HepG2 (cell line): Measurements from ENCODE around the gene LYPLA2. TPM values are rescaled to one million over a fixed set of nuclear protein-coding genes. Genes with fewer than 3 reads are reported as not detected.

Experiments used
- AGO2 ChIP-seq: fragments of 200-400 bp; formaldehyde crosslinking; optimal IDR thresholded peaks from 2 replicates; pipeline ENCODE3; 2017; ENCODE audit warnings: mild to moderate bottlenecking, low read depth, low read length, moderate library complexity
- HMGA1 ChIP-seq: sonication (generic); formaldehyde crosslinking; conservative IDR thresholded peaks from 2 replicates; pipeline ENCODE4 v1.4.0; 2020; ENCODE audit warnings: missing genetic modification reagents
- MTA3 ChIP-seq: sonication (generic); formaldehyde crosslinking; IDR thresholded peaks from 2 replicates; pipeline ENCODE4 v1.4.0; 2020; ENCODE audit warnings: missing genetic modification reagents
- PAF1 ChIP-seq: IDR thresholded peaks from 2 replicates; pipeline ENCODE4 v1.6.1; 2016; ENCODE audit warnings: missing genetic modification reagents, missing compliant biosample characterization
- POLR2AphosphoS5 ChIP-seq: IDR thresholded peaks from 2 replicates; pipeline ENCODE4 v1.6.1; 2012; ENCODE audit warnings: low read depth, low read length
- PRMT3 ChIP-seq: sonication (generic); formaldehyde crosslinking; IDR thresholded peaks from 2 replicates; pipeline ENCODE4 v1.8.1; 2022; ENCODE audit warnings: low read depth, mild to moderate bottlenecking, moderate library complexity, missing genetic modification reagents, borderline replicate concordance
- REXO4 ChIP-seq: sonication (generic); formaldehyde crosslinking; IDR thresholded peaks from 2 replicates; pipeline ENCODE4 v1.8.0; 2022; ENCODE audit warnings: missing genetic modification reagents, mild to moderate bottlenecking, borderline replicate concordance
- SALL2 ChIP-seq: sonication (generic); formaldehyde crosslinking; IDR thresholded peaks from 2 replicates; pipeline ENCODE4 v1.8.1; 2023; ENCODE audit warnings: mild to moderate bottlenecking, missing genetic modification reagents, inconsistent platforms
- ZKSCAN5 ChIP-seq: sonication (generic); formaldehyde crosslinking; IDR thresholded peaks from 2 replicates; pipeline ENCODE4 v1.5.1; 2020; ENCODE audit warnings: mild to moderate bottlenecking, missing genetic modification reagents
- ZNF331 ChIP-seq: sonication (generic); formaldehyde crosslinking; IDR thresholded peaks from 2 replicates; pipeline ENCODE4 v1.4.0; 2020; ENCODE audit warnings: missing genetic modification reagents
- ZNF383 ChIP-seq: sonication (generic); formaldehyde crosslinking; IDR thresholded peaks from 2 replicates; pipeline ENCODE4 v1.4.0; 2020; ENCODE audit warnings: missing genetic modification reagents, mild to moderate bottlenecking, borderline replicate concordance
- ZNF724P ChIP-seq: sonication (generic); formaldehyde crosslinking; IDR thresholded peaks from 2 replicates; pipeline ENCODE4 v1.8.0; 2022; ENCODE audit warnings: missing genetic modification reagents, borderline replicate concordance
- ZNF766 ChIP-seq: sonication (generic); formaldehyde crosslinking; IDR thresholded peaks from 2 replicates; pipeline ENCODE4 v1.5.0; 2020; ENCODE audit warnings: missing genetic modification reagents, borderline replicate concordance
- polyA plus RNA-seq, 8 experiments: library from polyadenylated mRNA; depleted of rRNA in 3 of 8; stranded (reverse) in 7 of 8; unstranded in 1 of 8; fragments of >200 nt; fragmentation: Illumina TruSeq in 4 of 8; extraction: Trizol in 4 of 8; gene quantifications; 2 replicates each; pipeline versions ENCODE4 v1.2.1 to v1.2.3, GENCODE V29; 2011 to 2016; ENCODE audit warnings: low read depth in 4 of 8, missing spikeins in 1 of 8, mixed read lengths in 1 of 8; ENCODE audit not compliant: insufficient read depth in 1 of 8
- total RNA-seq, 5 experiments: library from RNA; depleted of rRNA; stranded (reverse); fragments of >200 nt; fragmentation: Illumina TruSeq; extraction: Trizol; gene quantifications; 2 replicates each; pipeline ENCODE4 v1.2.3, GENCODE V29; 2016; ENCODE audit warnings: low read depth in 1 of 5
- TF ChIP-seq, protein P1 (sequence below): sonication (generic); formaldehyde crosslinking; IDR thresholded peaks from 2 replicates; pipeline ENCODE4 v1.9.0; 2021; ENCODE audit warnings: missing genetic modification reagents, mild to moderate bottlenecking, borderline replicate concordance
- TF ChIP-seq, protein P2 (sequence below), 2 experiments: sonication (generic) in 1 of 2; formaldehyde crosslinking in 1 of 2; IDR thresholded peaks; 2 replicates each; pipeline versions ENCODE4 v1.4.0 to v1.6.1; 2018 to 2020; ENCODE audit warnings: missing genetic modification reagents in 2 of 2, borderline replicate concordance in 1 of 2, low read depth in 1 of 2, mild to moderate bottlenecking in 1 of 2, missing biosample characterization in 1 of 2
- TF ChIP-seq, protein P3 (sequence below): IDR thresholded peaks from 2 replicates; pipeline ENCODE4 v1.6.1; 2016; ENCODE audit warnings: mild to moderate bottlenecking
- TF ChIP-seq, protein P4 (sequence below), 2 experiments: sonication (generic) in 1 of 2; formaldehyde crosslinking in 1 of 2; IDR thresholded peaks; 2 replicates each; pipeline versions ENCODE4 v1.6.1 to v1.9.0; 2014 to 2022; ENCODE audit warnings: antibody characterized with exemption in 1 of 2, borderline replicate concordance in 1 of 2, inconsistent platforms in 1 of 2, low read depth in 1 of 2, missing genetic modification reagents in 1 of 2

LYPLA2 gene
- total and polyA plus RNA-seq, 2 of the 13 experiments (the other 11 are each of a cell fraction or from before 2014, with no cell fraction given) = 72.1 to 73.2 TPM

DNA sequence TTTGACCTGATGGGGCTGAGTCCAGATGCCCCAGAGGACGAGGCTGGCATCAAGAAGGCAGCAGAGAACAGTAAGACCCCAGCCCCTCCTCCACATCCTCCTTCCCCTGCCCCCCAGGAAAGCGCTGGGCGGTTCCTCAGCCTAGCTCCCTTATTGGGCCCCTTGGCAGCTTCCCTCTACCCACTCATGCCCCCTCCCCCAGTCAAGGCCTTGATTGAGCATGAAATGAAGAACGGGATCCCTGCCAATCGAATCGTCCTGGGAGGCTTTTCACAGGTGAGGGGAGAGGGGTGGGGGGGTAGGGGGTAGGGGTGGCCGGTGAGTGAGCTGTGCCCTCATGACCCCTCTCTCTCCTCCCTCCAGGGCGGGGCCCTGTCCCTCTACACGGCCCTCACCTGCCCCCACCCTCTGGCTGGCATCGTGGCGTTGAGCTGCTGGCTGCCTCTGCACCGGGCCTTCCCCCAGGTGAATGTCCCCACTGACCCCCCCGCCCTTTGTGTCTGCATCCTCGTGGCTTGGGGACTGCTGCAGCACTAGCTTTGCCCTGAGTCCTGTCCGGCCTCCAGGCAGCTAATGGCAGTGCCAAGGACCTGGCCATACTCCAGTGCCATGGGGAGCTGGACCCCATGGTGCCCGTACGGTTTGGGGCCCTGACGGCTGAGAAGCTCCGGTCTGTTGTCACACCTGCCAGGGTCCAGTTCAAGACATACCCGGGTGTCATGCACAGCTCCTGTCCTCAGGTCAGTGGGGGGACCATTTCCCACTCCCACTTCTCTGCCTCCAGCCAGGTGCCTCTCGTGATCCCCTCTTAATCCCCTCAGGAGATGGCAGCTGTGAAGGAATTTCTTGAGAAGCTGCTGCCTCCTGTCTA is 3.2 kb downstream of the LYPLA2 start (continued):
- TF ChIP-seq, protein P1, sequence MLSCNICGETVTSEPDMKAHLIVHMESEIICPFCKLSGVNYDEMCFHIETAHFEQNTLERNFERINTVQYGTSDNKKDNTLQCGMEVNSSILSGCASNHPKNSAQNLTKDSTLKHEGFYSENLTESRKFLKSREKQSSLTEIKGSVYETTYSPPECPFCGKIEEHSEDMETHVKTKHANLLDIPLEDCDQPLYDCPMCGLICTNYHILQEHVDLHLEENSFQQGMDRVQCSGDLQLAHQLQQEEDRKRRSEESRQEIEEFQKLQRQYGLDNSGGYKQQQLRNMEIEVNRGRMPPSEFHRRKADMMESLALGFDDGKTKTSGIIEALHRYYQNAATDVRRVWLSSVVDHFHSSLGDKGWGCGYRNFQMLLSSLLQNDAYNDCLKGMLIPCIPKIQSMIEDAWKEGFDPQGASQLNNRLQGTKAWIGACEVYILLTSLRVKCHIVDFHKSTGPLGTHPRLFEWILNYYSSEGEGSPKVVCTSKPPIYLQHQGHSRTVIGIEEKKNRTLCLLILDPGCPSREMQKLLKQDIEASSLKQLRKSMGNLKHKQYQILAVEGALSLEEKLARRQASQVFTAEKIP (CRISPR knock-in tag) = no peak
- no peak for TF ChIP-seq ZKSCAN5
- TF ChIP-seq PAF1 (CRISPR knock-in tag) = no peak
- TF ChIP-seq POLR2AphosphoS5 = peak; percentile 34; the same call in 1 of the 2 replicates
- TF ChIP-seq, protein P2, sequence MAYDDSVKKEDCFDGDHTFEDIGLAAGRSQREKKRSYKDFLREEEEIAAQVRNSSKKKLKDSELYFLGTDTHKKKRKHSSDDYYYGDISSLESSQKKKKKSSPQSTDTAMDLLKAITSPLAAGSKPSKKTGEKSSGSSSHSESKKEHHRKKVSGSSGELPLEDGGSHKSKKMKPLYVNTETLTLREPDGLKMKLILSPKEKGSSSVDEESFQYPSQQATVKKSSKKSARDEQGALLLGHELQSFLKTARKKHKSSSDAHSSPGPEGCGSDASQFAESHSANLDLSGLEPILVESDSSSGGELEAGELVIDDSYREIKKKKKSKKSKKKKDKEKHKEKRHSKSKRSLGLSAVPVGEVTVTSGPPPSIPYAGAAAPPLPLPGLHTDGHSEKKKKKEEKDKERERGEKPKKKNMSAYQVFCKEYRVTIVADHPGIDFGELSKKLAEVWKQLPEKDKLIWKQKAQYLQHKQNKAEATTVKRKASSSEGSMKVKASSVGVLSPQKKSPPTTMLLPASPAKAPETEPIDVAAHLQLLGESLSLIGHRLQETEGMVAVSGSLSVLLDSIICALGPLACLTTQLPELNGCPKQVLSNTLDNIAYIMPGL (CRISPR knock-in tag; IDR thresholded peaks at IDR 0.05; ENCODE audit: borderline replicate concordance in 1 of 2, low read depth in 1 of 2) = no peak
- no peak for TF ChIP-seq ZNF331 (CRISPR knock-in tag)
- TF ChIP-seq, protein P3, sequence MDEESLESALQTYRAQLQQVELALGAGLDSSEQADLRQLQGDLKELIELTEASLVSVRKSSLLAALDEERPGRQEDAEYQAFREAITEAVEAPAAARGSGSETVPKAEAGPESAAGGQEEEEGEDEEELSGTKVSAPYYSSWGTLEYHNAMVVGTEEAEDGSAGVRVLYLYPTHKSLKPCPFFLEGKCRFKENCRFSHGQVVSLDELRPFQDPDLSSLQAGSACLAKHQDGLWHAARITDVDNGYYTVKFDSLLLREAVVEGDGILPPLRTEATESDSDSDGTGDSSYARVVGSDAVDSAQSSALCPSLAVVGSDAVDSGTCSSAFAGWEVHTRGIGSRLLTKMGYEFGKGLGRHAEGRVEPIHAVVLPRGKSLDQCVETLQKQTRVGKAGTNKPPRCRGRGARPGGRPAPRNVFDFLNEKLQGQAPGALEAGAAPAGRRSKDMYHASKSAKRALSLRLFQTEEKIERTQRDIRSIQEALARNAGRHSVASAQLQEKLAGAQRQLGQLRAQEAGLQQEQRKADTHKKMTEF (CRISPR knock-in tag) = no peak
- TF ChIP-seq, protein P4, sequence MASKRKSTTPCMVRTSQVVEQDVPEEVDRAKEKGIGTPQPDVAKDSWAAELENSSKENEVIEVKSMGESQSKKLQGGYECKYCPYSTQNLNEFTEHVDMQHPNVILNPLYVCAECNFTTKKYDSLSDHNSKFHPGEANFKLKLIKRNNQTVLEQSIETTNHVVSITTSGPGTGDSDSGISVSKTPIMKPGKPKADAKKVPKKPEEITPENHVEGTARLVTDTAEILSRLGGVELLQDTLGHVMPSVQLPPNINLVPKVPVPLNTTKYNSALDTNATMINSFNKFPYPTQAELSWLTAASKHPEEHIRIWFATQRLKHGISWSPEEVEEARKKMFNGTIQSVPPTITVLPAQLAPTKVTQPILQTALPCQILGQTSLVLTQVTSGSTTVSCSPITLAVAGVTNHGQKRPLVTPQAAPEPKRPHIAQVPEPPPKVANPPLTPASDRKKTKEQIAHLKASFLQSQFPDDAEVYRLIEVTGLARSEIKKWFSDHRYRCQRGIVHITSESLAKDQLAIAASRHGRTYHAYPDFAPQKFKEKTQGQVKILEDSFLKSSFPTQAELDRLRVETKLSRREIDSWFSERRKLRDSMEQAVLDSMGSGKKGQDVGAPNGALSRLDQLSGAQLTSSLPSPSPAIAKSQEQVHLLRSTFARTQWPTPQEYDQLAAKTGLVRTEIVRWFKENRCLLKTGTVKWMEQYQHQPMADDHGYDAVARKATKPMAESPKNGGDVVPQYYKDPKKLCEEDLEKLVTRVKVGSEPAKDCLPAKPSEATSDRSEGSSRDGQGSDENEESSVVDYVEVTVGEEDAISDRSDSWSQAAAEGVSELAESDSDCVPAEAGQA (IDR thresholded peaks at IDR 0.05; ENCODE audit: low read depth) = no peak
- TF ChIP-seq, protein P4 (CRISPR knock-in tag; IDR thresholded peaks at IDR 0.05; ENCODE audit: borderline replicate concordance) = no peak
- TF ChIP-seq ZNF724P = no peak
- no peak for TF ChIP-seq ZNF766
- TF ChIP-seq AGO2 = peak; percentile 69
- no peak for TF ChIP-seq SALL2 (CRISPR knock-in tag)
- no peak for TF ChIP-seq PRMT3 (CRISPR knock-in tag)
- TF ChIP-seq ZNF383 (CRISPR knock-in tag) = no peak
- no peak for TF ChIP-seq REXO4
- no peak for TF ChIP-seq MTA3 (CRISPR knock-in tag)
- no peak for TF ChIP-seq HMGA1
